DOHH2 (cell line): ENCODE data around the gene PCDHGB5.
"Not testable (repeated sequence)": the region's sequence is repeated elsewhere in the genome, so short reads cannot be mapped to it uniquely, and the experiment has no call there.

Source experiments
- EZH2phosphoT487 ChIP-seq: fragments of 200-600 bp; sonication (generic); IDR thresholded peaks from 2 replicates; pipeline ENCODE4 v1.6.1; 2017; ENCODE audit warnings: borderline replicate concordance, mild to moderate bottlenecking, antibody characterized with exemption, low read length, moderate library complexity, mixed read lengths
- TF ChIP-seq, protein P1 (sequence below): fragments of 200-600 bp; sonication (generic); IDR thresholded peaks from one replicate; pipeline ENCODE4 v1.5.1; 2014; ENCODE audit warnings: antibody characterized with exemption, mild to moderate bottlenecking, low read depth, low read length; ENCODE audit not compliant: poor library complexity, severe bottlenecking

- TF ChIP-seq, protein P1, sequence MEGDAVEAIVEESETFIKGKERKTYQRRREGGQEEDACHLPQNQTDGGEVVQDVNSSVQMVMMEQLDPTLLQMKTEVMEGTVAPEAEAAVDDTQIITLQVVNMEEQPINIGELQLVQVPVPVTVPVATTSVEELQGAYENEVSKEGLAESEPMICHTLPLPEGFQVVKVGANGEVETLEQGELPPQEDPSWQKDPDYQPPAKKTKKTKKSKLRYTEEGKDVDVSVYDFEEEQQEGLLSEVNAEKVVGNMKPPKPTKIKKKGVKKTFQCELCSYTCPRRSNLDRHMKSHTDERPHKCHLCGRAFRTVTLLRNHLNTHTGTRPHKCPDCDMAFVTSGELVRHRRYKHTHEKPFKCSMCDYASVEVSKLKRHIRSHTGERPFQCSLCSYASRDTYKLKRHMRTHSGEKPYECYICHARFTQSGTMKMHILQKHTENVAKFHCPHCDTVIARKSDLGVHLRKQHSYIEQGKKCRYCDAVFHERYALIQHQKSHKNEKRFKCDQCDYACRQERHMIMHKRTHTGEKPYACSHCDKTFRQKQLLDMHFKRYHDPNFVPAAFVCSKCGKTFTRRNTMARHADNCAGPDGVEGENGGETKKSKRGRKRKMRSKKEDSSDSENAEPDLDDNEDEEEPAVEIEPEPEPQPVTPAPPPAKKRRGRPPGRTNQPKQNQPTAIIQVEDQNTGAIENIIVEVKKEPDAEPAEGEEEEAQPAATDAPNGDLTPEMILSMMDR = not testable (repeated sequence)
- TF ChIP-seq EZH2phosphoT487 = not testable (repeated sequence)
Observed at GRCh38 chr5:141432726-141433125, 35.0 kb downstream of the PCDHGB5 start.
